GM12874 (cell line): ENCODE measurements around the gene SCYL3.

Experiments used
- TF ChIP-seq, protein P1 (sequence below): IDR thresholded peaks from 2 replicates; pipeline ENCODE4 v1.5.1; 2011; ENCODE audit warnings: low read depth, mild to moderate bottlenecking, control low read depth, low read length, moderate library complexity; ENCODE audit not compliant: insufficient read depth

The SCYL3 gene

DNA sequence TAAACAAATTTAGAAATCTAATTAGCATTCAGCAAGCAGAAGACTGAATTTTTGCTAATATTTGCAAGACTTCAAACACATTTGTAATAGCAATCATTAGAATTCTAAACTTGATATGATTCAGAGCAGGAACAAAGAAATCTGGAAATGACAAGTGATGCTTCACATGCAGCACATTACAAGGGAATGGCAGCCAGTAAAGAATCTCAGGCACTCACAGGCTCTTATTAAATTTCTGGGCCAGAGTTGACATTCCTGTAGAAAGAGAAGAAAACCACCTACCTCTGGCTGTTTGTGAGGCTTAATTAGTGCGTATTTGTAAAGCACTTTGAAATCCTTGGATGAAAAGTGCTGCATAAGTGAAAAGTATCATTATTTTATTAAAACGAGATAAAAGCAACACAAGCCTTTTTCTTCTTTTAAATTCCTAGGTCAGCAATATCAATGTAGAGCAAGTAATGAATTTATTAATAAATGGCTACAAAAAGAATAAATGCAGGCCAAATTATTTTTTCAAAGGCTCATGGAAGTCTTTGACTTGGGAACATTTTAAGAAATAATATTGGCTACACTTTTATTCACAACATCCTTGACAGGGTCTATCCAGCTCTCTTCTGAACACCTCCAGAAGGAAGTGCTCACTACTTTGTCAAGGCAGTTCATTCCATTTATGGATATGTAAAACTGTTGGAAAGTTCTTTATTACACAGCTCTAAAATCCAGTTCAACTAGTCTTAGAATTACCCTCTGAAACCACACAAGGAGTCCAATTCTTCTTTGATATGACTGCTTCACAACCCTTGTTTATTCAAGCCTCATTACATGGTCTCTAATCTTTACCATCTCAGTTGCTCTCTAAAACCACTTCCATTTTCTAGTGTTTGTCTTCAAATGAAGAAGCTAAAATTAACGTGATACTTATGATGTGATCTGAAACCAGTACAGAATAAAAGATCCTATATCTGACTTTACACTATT, 32.1 kb upstream of the SCYL3 start:
- TF ChIP-seq, protein P1, sequence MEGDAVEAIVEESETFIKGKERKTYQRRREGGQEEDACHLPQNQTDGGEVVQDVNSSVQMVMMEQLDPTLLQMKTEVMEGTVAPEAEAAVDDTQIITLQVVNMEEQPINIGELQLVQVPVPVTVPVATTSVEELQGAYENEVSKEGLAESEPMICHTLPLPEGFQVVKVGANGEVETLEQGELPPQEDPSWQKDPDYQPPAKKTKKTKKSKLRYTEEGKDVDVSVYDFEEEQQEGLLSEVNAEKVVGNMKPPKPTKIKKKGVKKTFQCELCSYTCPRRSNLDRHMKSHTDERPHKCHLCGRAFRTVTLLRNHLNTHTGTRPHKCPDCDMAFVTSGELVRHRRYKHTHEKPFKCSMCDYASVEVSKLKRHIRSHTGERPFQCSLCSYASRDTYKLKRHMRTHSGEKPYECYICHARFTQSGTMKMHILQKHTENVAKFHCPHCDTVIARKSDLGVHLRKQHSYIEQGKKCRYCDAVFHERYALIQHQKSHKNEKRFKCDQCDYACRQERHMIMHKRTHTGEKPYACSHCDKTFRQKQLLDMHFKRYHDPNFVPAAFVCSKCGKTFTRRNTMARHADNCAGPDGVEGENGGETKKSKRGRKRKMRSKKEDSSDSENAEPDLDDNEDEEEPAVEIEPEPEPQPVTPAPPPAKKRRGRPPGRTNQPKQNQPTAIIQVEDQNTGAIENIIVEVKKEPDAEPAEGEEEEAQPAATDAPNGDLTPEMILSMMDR: no peak

DNA sequence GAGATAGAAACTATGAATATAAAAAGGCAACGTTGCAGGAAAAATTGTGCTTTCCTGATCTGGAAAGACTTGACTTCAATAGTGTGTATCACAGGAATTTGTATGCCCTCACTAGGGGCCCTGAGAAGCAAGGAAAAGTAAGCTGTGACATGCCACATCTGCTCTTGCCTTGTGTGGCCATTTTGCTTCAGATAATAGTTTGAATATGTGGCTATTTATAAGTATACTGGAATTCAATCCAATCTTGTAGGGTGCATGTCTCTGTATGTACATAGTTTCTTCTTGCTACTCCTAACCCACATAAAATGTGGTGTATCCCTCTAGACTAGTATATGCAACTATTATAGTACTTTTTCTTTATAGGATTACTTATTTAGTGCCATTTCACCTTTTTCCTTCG, 31.1 kb upstream of the SCYL3 start:
- TF ChIP-seq, protein P1: no peak

DNA sequence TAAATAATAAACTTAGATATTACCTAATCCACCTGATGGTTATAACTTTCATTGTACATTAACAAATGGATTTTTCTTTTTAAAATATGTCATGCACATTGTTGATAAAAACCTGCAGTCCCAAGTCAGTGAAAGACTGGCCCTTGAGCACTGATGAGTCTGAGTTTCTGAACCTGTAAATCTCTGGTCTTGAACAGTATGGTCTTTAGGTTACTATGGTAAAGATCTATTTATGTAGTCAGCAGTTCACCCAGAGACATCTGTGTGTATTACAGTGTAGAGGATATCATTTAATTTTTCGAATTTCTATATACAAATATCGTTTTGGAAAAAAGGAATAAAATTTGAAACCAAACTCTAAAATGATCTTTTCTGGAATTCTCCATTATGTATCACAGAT, 30.4 kb upstream of the SCYL3 start:
- TF ChIP-seq, protein P1: no peak

DNA sequence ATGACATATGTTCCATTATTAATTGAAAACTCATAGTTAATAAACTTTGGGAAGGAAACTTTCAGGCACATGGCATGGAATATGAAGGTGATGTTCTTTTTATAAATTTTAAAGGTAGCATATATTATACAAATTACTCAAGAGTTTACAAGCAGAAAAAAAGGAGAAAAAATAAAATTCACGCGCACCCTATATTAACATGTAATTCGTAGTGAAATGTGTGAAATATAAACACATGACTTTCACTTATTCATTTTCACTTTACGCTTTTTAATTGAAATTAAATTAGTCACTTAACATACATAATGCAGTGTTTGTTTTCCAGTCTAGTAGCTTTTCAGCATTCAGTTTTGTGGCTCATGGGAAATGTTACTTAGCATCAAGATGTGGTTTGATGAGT, 27.4 kb upstream of the SCYL3 start:
- TF ChIP-seq, protein P1: no peak

DNA sequence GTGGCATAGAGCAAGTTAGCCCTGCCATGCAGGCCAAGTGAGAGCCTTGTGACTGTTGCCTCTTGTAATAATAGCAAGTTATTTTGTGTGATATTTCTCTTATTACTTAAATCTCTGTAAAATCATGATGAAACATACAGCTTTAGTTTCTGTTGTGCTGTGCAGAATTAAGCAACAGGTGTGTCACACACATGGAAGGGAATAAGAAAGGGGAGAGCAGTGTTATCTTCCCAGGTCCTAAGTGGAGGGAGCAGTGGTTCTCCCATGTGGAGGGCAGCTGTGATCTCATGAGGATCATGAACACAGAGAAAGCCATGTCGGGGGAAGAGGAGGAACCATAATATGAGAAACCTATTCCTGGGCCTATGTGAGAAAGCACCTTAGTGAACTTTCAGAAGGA, 25.2 kb upstream of the SCYL3 start:
- TF ChIP-seq, protein P1: no peak

DNA sequence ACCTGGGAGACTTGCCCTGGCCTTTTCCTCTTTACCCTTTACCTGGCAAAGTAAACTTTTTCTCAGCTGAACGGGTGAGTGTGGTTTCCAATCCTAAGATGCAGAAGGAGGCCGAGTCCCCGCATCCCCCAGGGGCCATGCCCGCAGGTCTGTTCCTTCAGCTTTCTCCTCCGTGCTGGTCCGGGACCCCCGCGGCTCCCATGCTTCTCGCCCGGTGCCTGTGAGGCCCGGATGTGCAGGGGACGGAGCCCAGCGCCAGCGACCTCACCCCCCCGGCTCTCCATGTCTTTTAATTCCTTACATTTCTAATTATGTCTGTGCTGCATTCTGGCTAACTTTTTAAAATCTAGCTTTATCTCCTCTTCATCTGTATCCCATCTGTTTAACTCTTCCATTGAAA, 21.5 kb upstream of the SCYL3 start:
- TF ChIP-seq, protein P1: no peak

DNA sequence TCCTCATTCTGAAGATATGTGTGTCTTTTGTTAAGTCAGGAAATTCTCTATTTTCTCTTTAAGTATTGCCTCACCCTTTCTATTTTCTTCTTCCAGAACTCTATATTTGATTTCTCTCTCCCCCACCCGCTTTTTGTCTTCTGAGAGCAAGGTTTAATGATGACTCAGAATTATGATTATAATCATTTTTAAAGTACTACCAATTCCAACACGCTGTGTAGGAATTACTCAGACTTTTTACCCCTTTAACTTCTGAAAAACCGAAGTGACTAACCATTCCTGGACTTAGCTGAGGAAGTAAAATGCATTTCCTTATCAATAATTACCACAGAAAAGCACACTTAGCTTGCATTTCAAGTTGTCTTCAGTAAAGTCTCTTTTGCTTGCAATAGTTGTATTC, 20.8 kb upstream of the SCYL3 start:
- TF ChIP-seq, protein P1: no peak
